ENCODE measurements around the gene BMP7.

BMP7 gene

GRCh38 chr20:57224641-57225138 lies 41.8 kb downstream of the BMP7 start:
- peak; percentile 24 for DNase-seq

GRCh38 chr20:57223648-57224489 lies 42.6 kb downstream of the BMP7 start:
- DNase-seq = no peak

GRCh38 chr20:57222631-57222950 lies 43.9 kb downstream of the BMP7 start:
- DNase-seq = no peak

- DNase-seq = no peak
These were observed 44.4 kb downstream of the BMP7 start for GRCh38 chr20:57221916-57222630.

- no peak for DNase-seq
These were observed 45.9 kb downstream of the BMP7 start for GRCh38 chr20:57220337-57221145.

- DNase-seq = no peak
These were observed 47.3 kb downstream of the BMP7 start for GRCh38 chr20:57219071-57219677.

GRCh38 chr20:57218489-57218888 lies 48.0 kb downstream of the BMP7 start:
- DNase-seq = no peak

- DNase-seq = no peak
These were observed 48.6 kb downstream of the BMP7 start for GRCh38 chr20:57217802-57218201.

GRCh38 chr20:57216669-57217068 lies 49.8 kb downstream of the BMP7 start:
- DNase-seq = no peak

- no peak for DNase-seq
These were observed 50.5 kb downstream of the BMP7 start for GRCh38 chr20:57215826-57216471.

- DNase-seq = no peak
These were observed 51.0 kb downstream of the BMP7 start for GRCh38 chr20:57215426-57215825.

- no peak for DNase-seq
These were observed 51.5 kb downstream of the BMP7 start for GRCh38 chr20:57214948-57215347.

- DNase-seq = no peak
These were observed 52.0 kb downstream of the BMP7 start for GRCh38 chr20:57214427-57214826.

- DNase-seq = no peak
These were observed 52.5 kb downstream of the BMP7 start for GRCh38 chr20:57213924-57214323.

- DNase-seq = no peak
These were observed 53.1 kb downstream of the BMP7 start for GRCh38 chr20:57213291-57213690.

GRCh38 chr20:57212534-57213276 lies 53.7 kb downstream of the BMP7 start:
- no peak for DNase-seq

- no peak for DNase-seq
These were observed 54.4 kb downstream of the BMP7 start for GRCh38 chr20:57211908-57212533.

- DNase-seq = no peak
These were observed 55.0 kb downstream of the BMP7 start for GRCh38 chr20:57211406-57211805.

GRCh38 chr20:57210911-57211280 lies 55.5 kb downstream of the BMP7 start:
- no peak for DNase-seq

- no peak for DNase-seq
These were observed 56.2 kb downstream of the BMP7 start for GRCh38 chr20:57210054-57210910.

Measured in NCI-H524 treated with DMSO at 0.1 percent for 48 hours (cell line).